GM19193 (cell line): Measurements from ENCODE around the gene POLR3H.

ENCODE experiments used
- POLR2A ChIP-seq: IDR thresholded peaks from 4 replicates; pipeline ENCODE4 v1.6.1; 2011; ENCODE audit not compliant: insufficient read depth, insufficient read length; ENCODE audit errors: extremely low read depth

The POLR3H gene

GRCh38 chr22:41543854-41544670, at the start of gene POLR3H:
TSS of gene POLR3H (minus strand) at chr22:41544470. CDS start at chr22:41544101, 369 bp downstream.
- TF ChIP-seq POLR2A = peak; percentile 71

- peak; percentile 79 for TF ChIP-seq POLR2A
These were observed 45.3 kb upstream of the POLR3H start, which contains the start of gene PMM1 for GRCh38 chr22:41589391-41590241. TSS of gene PMM1 (minus strand) at chr22:41589840. CDS start at chr22:41589805, 35 bp downstream.

- no peak for TF ChIP-seq POLR2A
These were observed 43.1 kb upstream of the POLR3H start for GRCh38 chr22:41587347-41587723.

- no peak for TF ChIP-seq POLR2A
These were observed 41.6 kb upstream of the POLR3H start for GRCh38 chr22:41585898-41586297.

GRCh38 chr22:41584881-41585280, 40.6 kb upstream of the POLR3H start:
- TF ChIP-seq POLR2A = no peak

- no peak for TF ChIP-seq POLR2A
These were observed 38.4 kb upstream of the POLR3H start for GRCh38 chr22:41582694-41583093.

GRCh38 chr22:41579997-41580355, 35.7 kb upstream of the POLR3H start:
- no peak for TF ChIP-seq POLR2A

GRCh38 chr22:41579297-41579996, 35.2 kb upstream of the POLR3H start:
- TF ChIP-seq POLR2A = no peak

- TF ChIP-seq POLR2A = no peak
These were observed 34.5 kb upstream of the POLR3H start for GRCh38 chr22:41578818-41579217.

- no peak for TF ChIP-seq POLR2A
These were observed 33.8 kb upstream of the POLR3H start for GRCh38 chr22:41578114-41578513.

- no peak for TF ChIP-seq POLR2A
These were observed 32.6 kb upstream of the POLR3H start for GRCh38 chr22:41576877-41577276.

GRCh38 chr22:41575533-41575932, 31.3 kb upstream of the POLR3H start:
- no peak for TF ChIP-seq POLR2A

GRCh38 chr22:41574847-41575381, 30.6 kb upstream of the POLR3H start:
- TF ChIP-seq POLR2A = no peak

GRCh38 chr22:41573677-41574076, 29.4 kb upstream of the POLR3H start:
- no peak for TF ChIP-seq POLR2A

- TF ChIP-seq POLR2A = no peak
These were observed 27.5 kb upstream of the POLR3H start for GRCh38 chr22:41571786-41572185.
